Stimulated activated CD8-positive, alpha-beta memory T cell treated with anti-CD3 and anti-CD28 coated beads, Interleukin-12 subunit alpha, Interleukin-12 subunit beta, amount 100 ng/mL, for 24 hours (primary cell): ENCODE measurements around the gene PTTG1IP.

Experiments
- DNase-seq: peaks from one replicate; pipeline ENCODE4 v3.0.0-alpha.2; 2020; ENCODE audit errors: extremely low read depth

The PTTG1IP gene

DNA sequence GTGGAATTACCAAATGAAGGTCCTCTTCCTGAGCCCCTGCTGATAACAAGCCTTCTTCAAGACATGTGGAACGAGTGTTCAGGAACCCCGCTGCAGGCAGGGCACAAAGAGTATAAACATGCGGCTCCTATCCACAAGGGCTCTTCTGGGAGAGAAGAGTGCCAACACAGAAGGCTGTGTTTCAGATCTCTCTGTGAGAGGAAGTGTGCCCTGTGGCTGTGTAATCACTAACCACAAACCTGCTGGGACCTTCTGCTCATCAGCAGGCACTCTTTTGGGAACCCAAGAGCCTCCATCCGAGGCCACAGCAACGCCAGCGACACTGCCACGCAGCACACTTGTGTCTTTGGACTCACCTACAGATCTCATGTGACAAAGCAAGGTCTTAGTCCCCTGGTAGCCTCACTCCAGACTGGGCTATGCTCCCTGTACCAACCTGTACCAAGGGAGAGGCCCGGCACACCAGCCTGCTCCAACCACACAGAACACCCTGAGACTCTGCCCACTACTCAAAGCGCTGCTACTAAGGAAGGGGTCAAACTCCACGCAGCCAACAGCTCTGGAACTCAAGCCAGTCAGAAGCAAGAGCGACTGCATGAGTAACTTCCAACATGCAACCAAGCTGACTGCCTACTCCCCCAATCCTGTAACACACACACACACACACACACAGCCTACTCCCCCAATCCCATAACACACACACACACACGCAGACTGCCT, 7.8 kb downstream of the PTTG1IP start:
- no peak for DNase-seq

DNA sequence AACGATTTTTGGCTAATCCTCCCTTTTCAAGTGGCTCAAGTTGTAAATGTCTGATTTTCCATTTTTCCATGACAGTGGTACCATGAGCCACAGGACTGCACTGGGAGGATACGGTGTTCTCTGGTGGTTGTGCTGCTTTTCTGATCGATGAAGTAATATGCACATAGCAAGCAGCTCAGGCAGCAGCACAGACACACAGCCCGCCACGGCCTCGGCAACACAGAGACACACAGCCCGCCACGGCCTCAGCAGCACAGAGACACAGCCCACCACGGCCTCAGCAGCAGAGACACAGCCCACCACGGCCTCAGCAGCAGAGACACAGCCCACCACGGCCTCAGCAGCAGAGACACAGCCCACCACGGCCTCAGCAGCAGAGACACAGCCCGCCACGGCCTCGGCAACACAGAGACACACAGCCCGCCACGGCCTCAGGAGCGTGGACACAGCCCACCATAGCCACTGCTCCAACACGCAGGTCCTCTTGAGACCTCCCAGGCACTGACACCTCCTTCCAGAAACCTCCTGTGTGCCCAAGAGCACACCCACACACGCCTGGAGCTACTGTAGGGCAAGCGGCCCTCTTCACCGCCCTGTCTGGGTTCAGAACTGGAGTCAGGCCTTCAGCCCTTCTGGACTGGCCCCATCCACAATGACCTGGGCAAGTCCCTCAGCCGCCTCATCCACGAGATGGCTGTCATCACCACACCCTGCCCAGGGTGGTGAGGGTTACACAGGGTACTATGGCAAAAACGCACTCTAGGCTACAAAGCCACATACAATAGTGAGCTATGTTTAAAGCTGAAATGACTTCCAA, 10.4 kb downstream of the PTTG1IP start:
- DNase-seq = no peak

DNA sequence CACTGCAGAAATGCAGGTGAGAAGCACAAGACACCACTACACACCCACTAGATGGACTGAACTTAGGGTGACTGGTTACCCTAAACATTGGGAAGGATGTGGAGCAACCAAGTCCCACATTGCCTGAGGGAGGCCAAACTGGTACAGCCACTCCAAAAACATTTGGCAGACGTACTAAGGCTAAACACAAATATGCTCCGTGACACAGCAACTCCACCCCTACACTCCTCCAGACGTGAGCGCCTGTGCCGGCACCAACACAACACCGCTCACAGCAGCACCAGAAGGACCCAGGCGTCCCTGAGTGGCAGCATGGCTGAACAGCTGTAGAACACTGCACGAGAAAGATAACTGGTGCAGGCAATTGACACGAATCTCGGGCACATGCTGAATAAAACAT, 14.7 kb downstream of the PTTG1IP start:
- no peak for DNase-seq

DNA sequence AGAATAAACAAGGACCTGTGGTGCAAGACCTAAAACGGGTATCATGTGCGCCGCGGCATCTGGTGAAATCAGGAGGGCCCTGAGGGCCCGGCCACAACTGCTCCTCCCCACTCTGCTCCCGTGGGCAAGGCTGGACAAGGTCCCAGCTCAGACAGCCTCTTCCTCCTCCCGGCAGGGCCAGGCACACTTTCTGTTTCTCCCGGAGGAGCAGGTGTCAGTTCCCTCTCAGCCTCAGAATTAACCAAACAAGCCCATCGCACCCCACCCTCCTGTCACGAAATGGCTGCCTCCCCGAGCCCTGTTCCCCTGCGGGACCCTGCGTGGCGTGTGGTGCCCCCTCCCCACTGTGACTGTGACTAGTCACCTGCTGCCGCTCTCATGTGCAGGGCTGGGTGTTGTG, 15.2 kb downstream of the PTTG1IP start:
- DNase-seq = no peak

DNA sequence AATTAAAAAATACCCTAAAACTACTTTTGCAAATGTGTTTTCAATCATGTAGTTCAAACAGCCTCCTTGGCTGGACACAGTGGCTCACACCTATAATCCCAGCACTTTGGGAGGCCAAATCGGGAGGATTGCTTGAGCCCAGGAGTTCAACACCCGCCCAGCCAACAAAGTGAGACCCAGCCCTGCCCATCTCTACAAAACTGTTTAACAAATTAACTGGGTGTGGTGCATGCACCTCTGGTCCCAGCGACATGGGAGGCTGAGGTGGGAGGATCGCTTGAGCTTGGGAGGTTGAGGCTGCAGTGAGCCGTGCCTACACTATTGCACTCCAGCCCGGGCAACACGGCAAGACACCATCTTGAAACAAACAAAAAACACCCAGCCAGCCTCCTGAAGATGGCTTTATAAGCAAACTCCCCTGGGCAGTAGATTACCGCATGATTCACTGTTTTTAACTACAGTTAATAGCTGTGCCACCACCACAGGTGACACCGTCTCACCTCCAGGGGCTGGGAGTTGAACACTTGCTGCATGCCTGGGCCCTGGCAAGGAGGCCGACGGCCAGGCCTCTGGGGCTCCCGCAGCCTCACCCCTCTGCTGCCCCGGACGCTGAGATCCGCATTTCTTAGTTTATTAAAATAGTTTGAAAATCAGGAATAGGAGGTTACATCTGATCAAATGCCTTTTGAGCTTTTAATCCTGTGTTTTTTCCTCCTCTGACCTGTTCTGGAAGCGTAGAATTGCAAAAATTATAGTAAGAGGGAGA, 16.2 kb downstream of the PTTG1IP start:
- no peak for DNase-seq

DNA sequence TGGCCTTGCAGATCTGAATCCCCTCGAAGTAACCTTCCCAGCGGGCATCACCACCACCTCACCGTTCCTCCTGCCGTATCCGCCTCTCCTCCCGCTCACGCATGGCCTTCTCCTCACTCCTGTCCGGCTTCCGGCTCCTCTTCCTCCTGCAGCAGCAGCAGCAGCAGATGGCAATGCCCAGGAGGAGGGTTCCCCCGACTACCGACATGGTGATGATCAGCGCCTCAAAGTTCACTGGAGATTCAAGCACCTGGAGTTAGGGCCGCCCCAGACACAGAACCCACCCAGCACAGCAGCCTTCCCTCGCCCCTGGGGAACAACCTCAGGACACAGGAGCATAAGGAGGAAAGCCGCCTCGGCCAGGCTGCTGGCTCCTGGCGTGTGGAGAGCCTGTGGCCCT, 17.4 kb downstream of the PTTG1IP start:
- no peak for DNase-seq

DNA sequence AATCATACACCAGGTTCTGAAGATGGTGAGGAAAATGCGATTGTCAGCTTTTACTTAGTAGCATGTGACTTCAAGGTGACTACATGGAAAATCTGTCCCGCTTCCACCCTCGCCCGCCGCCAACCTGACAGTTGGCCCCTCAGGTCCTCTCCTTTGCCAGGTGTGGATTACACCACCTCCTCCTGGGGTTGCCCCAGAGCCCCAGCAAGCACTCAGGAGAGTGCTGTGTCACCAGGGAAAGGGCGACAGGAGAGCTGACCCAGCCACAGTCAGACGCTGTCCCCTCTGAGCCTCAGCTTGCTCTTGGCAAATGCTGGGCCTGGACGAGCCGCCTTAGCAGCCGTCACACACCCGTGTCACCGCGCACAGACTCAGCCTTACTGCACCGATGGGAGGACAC, 17.9 kb downstream of the PTTG1IP start:
- no peak for DNase-seq

DNA sequence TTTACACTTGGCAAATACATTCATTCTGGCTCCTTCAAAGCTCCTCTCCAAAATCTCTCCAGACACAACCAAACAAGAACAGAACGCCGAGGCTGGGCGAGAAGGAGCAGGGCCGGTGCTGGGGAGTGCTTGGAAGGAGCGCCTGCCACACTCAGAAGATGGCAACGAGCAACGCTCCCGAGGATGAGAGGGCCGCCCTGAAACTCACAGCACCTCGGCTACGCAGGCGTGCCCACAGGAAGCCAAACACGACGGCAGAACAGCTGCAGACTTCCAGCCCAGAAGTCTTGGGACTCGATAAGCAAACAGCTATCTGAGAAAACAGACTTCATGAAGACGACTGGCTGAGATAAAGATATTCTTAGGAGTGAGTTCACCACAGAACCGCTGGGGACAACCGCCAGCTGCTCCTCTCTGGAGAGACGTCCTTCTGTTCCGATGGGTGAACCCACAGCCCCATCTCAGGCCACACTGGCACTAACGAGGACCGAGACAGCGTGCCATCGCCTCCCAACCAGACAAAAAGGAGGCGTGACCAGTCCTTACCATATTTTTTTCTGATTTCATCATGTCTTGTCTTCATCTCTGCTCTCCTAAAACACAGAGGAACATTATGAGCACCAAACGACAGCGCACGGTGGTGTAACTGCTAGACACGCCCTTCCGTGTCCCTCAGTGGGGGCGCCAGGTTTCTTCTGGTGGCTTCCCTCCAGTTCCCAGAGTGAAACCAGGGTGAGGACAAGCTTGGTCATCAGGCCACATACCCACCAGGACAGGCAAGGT, 18.6 kb downstream of the PTTG1IP start:
- no peak for DNase-seq

DNA sequence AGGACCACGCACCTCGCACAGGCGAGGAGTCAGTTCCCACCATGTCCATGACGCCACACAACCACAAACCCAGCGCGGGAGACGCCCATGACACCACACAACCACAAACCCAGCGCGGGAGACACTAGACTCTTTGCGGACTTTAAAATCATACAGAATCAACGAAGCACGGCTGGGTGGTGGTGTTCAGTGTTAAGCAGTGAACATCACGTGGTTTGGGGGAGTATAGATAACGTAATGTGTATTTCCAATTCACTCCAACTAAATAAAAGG, 19.2 kb downstream of the PTTG1IP start:
- no peak for DNase-seq

DNA sequence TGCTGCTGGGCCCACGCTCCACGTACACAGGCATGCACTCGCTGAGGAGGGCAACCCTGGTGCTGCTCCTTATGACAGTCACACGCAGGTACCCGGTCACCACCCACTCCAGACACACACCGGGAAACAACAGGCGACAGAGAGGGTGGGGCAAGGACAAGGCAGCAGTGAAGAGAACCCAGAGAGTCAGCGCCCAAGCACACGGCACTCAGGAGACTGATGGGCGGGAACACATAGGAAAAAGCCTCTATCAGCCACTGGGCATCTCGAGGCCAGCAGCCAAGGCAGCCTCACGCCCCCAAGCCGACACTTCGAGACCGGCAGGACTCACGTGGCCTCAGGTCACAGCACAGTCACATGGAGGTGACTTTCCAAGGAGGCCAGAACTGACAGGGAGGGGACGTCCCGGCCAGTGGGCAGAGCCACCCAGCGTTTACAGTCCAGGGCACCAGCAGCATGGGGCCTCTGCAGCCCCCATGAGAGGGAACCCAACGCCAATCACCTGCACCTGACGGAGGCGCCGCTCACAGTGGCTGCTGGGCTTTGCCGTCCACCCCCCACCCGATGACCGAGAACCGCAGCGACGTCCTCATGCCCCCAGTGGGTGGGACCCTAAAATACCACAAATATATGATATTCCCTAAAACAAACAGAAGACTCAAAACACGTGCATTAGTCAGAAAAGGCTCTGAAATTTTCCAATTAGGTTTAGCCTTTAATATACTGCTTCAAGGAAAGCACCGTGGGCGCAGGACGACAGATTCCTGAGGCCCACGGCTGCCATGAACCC, 19.7 kb downstream of the PTTG1IP start:
- no peak for DNase-seq

DNA sequence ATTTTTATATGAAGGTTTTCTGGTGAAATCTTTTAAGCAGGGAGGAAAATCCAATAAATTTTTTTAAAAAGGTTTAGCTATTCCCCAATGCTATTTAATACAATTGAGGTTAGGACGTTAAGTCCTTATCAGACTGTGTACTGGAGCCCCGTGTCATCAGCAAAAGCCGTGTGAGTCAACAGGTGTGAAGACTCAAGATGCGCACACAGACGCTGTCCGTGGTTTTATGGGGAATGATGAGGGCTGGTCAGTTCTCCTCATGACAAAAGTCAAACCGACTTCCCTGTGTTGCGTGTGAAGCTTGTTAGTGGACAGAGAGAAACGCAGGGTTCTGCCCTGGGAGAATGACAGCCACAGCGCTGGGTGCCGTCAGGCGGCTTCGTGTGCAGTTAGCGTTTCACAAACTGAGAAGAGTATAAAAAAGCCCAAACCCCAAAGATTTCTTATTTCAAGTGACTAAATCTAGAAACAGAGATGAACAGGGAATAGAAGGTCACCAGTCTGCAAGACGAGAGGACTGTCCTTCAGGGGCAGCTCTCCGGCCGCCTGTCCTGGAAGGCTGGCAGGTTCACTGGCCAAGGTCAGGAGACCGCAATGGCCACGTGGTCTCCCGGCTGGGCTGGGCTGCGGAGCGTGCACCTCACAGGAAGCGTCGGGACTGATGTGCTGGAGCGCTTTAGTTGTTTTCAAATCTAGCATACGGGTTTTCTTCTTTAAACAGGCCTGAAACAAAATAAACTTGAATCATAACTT, 22.4 kb downstream of the PTTG1IP start:
- no peak for DNase-seq

DNA sequence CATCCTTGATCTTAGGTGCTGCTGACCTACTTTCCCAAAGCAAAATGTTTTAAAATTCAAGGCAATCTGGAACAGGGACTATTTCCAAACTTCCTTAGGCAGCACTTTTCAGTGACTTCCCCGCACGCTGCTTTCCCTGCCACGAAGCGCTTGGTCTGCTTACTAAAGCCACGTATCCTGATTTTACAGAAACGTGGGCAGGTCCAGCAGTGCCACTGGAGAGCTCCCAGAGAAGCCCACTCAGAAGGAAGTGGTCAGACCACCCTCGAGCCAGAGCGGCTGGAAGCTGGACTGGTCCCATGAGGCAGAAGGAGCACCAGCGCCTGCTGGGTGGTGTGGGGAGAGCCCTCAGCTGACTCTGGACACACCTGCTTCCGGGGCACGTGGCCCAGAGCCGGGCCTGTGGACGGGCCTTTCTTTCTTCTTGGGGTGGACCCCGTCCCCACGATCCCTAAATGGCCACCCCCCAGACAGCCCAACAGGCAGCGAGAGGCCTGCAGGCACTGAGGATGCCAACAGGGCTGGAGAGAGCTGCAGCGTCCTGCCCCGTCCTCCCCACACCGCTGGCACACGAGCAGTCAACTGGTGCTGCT, 23.2 kb downstream of the PTTG1IP start:
- no peak for DNase-seq

DNA sequence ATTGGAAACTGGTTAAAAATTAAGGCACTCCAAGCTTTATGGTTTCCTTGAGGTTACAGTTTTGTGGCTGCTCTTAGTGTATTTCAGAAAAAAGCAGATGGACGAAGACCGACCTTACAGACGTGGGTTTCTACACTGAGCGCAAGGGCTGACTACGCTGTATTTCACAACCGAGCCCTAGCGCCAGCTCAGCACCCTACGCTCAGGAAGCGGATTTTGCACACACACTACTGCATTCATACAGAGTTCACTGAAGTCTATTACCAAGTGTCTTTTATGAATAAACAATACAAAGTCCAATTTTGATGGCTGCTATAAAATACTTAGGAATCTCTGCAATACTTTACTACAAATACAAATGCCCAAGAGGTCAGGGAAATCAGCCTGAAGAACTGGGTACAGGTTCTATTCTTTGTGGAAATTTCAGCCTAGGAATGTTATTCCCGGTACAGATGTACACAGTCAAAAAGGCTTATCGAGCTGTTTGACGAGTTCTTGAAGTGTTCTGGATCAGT, 23.8 kb downstream of the PTTG1IP start:
- DNase-seq = no peak

DNA sequence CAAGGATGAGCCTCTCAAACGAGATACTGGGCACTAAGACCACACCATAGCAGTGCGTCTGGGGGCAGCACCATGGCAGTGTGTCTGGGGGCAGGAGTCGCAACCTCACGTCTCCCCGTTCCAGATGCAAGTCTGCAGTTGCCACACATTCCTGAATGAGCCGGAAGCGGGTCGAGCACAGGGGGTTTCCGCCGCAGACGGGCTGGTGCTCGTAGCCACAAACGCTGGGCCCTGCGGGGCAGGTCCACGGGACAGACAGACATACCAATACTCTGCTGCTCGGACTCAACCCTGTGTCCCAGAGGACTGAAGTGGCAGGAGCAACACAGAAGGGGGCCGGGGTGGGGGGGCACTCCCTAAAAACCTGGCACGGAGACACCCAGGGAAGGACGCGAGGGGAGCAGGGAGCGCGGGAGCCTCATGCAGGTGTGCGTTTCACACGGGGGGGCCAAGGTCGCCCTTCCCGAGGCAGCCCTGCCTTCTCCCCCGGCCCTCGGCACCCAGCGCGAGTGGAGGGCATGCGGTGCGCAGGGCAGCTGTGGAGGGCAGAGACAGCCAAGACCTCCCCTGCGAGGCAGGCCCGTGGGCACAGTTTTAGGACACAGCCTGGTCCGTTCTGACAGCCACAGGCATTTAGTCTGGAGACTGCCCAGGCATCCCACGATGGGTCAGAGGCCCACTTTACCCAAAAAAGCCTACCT, 24.5 kb downstream of the PTTG1IP start:
- no peak for DNase-seq

DNA sequence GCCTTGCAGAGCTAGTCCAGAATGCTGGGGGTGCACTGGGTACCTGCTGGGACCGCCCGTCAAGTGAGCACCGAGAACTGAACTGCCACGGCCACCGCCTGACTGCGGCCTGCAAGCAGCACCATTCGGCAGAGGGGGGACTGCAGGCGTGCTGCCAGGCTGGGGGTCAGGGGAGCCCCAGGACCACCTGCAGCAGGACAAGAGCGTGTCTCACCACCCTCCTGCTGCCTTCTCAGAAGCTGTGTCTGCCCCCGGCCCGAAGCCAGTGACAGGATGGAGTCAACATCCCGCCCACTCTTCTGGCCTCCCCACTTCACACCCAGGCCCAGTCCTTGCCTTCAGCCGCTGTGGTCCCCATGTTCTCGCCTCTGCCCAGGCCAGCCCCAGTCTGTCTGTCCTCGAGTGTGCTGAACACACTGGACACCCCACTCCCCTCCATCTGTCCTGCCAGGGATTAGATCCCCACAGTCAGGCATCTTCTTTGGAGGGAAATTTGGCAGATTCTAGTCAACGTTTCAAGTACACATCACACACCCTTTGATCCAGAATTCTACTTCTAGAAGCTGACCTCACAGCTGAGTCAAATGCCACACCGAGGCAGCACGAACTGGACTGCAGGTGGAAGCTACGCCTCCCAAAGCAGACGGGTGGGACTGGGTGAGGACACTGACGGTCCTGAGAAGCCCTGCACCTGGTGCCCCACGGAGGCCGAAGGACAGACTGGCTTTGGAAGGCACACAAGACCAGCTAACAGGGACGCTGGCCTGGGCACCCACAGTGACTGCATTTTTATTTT, 26.0 kb downstream of the PTTG1IP start:
- no peak for DNase-seq

DNA sequence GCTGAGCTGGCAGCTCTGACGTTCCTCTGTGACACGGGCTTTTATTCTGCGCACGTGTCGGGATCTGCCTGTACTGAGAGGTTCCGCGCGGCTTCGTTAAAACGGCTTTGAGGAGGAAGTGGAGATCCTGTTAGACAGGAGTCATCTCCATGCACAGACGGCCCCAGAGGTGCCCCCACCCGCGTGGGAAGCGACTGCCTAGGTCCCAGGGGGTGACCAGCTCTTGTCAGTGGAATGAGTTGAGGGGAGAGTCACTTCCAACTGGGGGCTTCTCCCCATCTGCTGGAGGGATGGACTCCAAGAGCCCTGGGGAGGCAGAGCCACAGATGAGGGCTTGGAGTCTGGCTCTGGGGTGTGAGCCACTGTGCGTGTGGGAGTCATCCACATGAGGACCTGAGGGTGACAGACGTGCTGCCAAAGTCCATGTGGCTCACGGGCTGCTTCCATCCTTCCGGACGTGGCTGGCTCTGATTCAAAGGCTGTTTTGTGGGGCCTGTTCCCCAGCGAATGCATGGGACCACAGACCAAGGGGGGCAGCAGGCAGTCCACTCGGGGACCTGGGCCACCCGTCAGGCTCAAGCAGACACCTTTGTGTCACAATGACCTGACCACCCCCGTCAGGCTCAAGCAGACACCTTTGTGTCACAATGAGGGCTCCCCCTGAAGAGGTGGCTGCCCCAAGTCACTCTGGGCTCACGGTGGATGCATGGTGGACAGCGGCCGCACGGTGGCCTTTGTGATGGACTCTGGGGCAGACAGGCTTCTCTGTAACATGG, 26.8 kb downstream of the PTTG1IP start:
- DNase-seq = no peak

DNA sequence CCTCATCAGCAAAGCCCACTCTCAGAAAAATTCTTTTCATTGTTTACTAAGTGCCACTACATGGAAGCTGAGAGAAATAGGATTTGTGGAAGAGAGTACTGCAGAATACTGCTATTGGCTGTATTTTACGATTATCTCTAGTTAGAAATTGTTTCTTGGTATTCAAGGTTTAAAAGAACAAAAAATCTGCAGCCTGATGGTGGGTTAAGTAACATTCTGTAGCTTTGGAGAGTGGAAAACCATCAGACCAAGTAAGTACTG, 27.3 kb downstream of the PTTG1IP start:
- DNase-seq = no peak
